T-cell (primary cell): Measurements from ENCODE around the gene FOXRED2. TPM values are rescaled to one million over a fixed set of nuclear protein-coding genes. Genes with fewer than 3 reads are reported as not detected.
"Not testable (repeated sequence)": the region's sequence is repeated elsewhere in the genome, so short reads cannot be mapped to it uniquely, and the experiment has no call there.

Experiments
- ATAC-seq, 4 experiments: fragments of 200-7000 bp in 3 of 4; fragments of 150-1000 bp in 1 of 4; cut with Tn5 transposase; replicated peaks in 1 of 4; 1 replicate in 3 of 4; 2 replicates in 1 of 4; pipeline ENCODE4 v1.10.0; 2021; ENCODE audit warnings: moderate library complexity in 3 of 4, mild to moderate bottlenecking in 2 of 4, moderate number of reproducible peaks in 1 of 4
- CTCF ChIA-PET, 2 donors: fragments of 300-600 bp; sonication (Branson Sonifier 250); formaldehyde crosslinking; loops; one replicate each; lab custom pipeline; 2022; ENCODE audit warnings: antibody characterized with exemption in 2 of 2; lab: Charles Lee
- POLR2A ChIA-PET, 2 donors: fragments of 300-600 bp; sonication (Branson Sonifier 250); formaldehyde crosslinking; loops; one replicate each; lab custom pipeline; 2022; ENCODE audit warnings: antibody characterized with exemption in 2 of 2; lab: Charles Lee
- DNase-seq, 35 experiments: peaks; one replicate each; pipeline versions ENCODE4 v3.0.0 to v3.0.0-alpha.2; 2013 to 2023
- H3K27ac ChIP-seq: one replicate; pipeline ENCODE4 v1.5.1; 2013; ENCODE audit warnings: low read length
- H3K27me3 ChIP-seq, 2 experiments: replicated peaks in 1 of 2; 1 replicate in 1 of 2; 2 replicates in 1 of 2; pipeline versions ENCODE4 v1.6.1 to v1.7.0; 2013; ENCODE audit warnings: low read length in 1 of 2, mixed read lengths in 1 of 2; ENCODE audit not compliant: control insufficient read depth in 2 of 2, insufficient read depth in 2 of 2; ENCODE audit errors: extremely low read depth in 1 of 2
- H3K36me3 ChIP-seq, 2 donors: 1 replicate in 1 of 2; 2 replicates in 1 of 2; pipeline versions ENCODE4 v1.6.1 to v1.7.0; 2013; ENCODE audit warnings: low read length in 1 of 2; ENCODE audit not compliant: control insufficient read depth in 2 of 2, insufficient read depth in 1 of 2; ENCODE audit errors: extremely low read depth in 1 of 2
- H3K4me1 ChIP-seq, 2 experiments: 1 replicate in 1 of 2; 2 replicates in 1 of 2; pipeline versions ENCODE4 v1.6.1 to v1.7.0; 2013; ENCODE audit warnings: low read length in 2 of 2, mixed read lengths in 1 of 2; ENCODE audit not compliant: insufficient read depth in 2 of 2, control insufficient read depth in 1 of 2; ENCODE audit errors: extremely low read depth in 1 of 2
- H3K4me3 ChIP-seq, 2 donors: 1 replicate in 1 of 2; 2 replicates in 1 of 2; pipeline versions ENCODE4 v1.5.1 to v1.7.0; 2013; ENCODE audit warnings: mild to moderate bottlenecking in 2 of 2, low read length in 1 of 2, moderate library complexity in 1 of 2; ENCODE audit not compliant: control insufficient read depth in 1 of 2; ENCODE audit errors: extremely low read depth in 1 of 2
- H3K9me3 ChIP-seq: 2 replicates; pipeline ENCODE4 v1.7.0; 2013
- H3K27ac Mint-ChIP-seq, 2 donors: one replicate each; pipeline ENCODE4 v1.8.0; 2020 to 2021; ENCODE audit warnings: mild to moderate bottlenecking in 2 of 2, mixed read lengths in 2 of 2
- H3K27me3 Mint-ChIP-seq, 2 donors: one replicate each; pipeline ENCODE4 v1.8.0; 2021 to 2022; ENCODE audit warnings: mixed read lengths in 2 of 2
- H3K36me3 Mint-ChIP-seq: one replicate; pipeline ENCODE4 v1.8.0; 2021; ENCODE audit warnings: mixed read lengths
- H3K4me1 Mint-ChIP-seq, 3 donors: one replicate each; pipeline ENCODE4 v1.8.0; 2020 to 2022; ENCODE audit warnings: mixed read lengths in 3 of 3, mild to moderate bottlenecking in 1 of 3
- H3K4me3 Mint-ChIP-seq, 3 donors: one replicate each; pipeline ENCODE4 v1.8.0; 2020 to 2022; ENCODE audit warnings: mild to moderate bottlenecking in 3 of 3, mixed read lengths in 3 of 3, moderate library complexity in 3 of 3
- H3K9me3 Mint-ChIP-seq, 3 donors: one replicate each; pipeline ENCODE4 v1.8.0; 2020 to 2022; ENCODE audit warnings: mixed read lengths in 3 of 3
- WGBS: methylation state at CpG from one replicate; pipeline ENCODE4 v1.1.5; 2013; ENCODE audit warnings: missing lambda C conversion rate; ENCODE audit not compliant: insufficient coverage; 5-methylcytosine and 5-hydroxymethylcytosine counted together
- total RNA-seq, 35 experiments: library from RNA in 6 of 35; stranded (reverse) in 6 of 35; fragments of 120-200 nt in 1 of 35; gene quantifications; one replicate each; pipeline versions ENCODE4 v1.2.1 to v1.2.4 and lab custom pipeline; 2013 to 2026

The FOXRED2 gene
- total RNA-seq, 5 donors from 2014 or later (not counting 1 experiment from before 2014, with no cell fraction given): 1.7 to 5.0 (median 3.2) TPM

DNA sequence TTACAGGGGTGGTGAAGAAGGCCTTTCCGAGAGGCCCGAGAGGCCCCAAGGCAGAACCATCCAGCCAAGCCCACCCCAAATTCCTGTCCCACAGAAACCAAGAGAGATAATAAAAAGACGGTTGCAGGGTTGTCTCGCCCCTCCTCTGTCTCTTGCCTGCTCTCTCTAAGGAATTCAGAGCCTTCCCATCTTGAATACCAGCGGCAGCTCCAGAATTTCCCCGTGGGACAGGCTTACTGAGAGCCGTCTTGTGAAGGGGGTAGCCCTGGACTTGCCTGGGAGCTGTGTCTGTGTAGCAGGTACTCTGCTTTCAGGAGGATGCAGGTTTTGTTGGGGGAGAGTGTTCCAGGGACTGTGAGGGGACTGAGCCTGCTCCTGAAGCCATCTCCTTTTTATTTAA lies 31.7 kb upstream of the FOXRED2 start:
- POLR2A ChIA-PET: interaction anchor here in 1 of 2 donors (0.5 kb wide), 1 partner anchor 461 kb away, joined by 5 read pairs; no protein-coding TSS in a partner anchor
- no peak for DNase-seq
- Mint-ChIP-seq H3K4me3 (no peak overlapping the region), H3K4me1 (peaks cover 0 to 6% (median 6%) of the 10 kb centered on the region in 3 donors), H3K36me3 (no peaks in the 10 kb centered on the region), H3K27me3 (peaks cover 5 to 7% of the 10 kb centered on the region in 2 donors), H3K27ac (no peak overlapping the region), H3K9me3 (no peaks in the 10 kb centered on the region)
- CTCF ChIA-PET: no interaction called here
- Histone ChIP-seq H3K27ac (no peak overlapping the region), H3K4me3 (no peak overlapping the region), H3K9me3 (no peaks in the 10 kb centered on the region), H3K27me3 (no peaks in the 10 kb centered on the region), H3K4me1 (peaks cover 0 to 8% of the 10 kb centered on the region in 2 experiments), H3K36me3 (no peaks in the 10 kb centered on the region)
- no peak for ATAC-seq
- 83% methylated on average over 2 of the region's 7 CpGs for WGBS

DNA sequence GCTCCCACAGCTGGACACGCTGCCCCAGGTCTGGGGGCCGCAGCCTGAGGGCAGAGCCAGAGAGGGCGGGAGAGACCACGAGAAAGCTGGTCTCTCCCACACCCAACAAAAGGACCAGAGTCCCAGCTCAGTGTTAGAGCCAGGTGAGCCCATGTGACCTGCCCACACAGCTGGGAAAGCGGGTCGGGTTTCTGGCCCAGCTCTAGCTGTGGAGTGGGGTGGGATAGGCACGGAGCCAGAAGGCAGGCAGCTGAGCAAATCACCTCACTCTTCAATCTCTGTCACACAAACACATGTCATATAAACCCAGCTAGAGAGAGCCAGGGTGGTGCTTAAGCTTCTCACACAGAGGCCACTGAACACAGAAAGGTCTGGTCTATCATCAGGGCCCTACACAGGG lies 29.9 kb upstream of the FOXRED2 start:
- no peak for DNase-seq
- H3K4me3 ChIP-seq: no peak overlapping the region
- no peak overlapping the region for H3K27ac ChIP-seq
- no peaks in the 10 kb centered on the region for H3K36me3 Mint-ChIP-seq
- WGBS: 65% methylated on average over 2 of the region's 7 CpGs
- peaks cover 0 to under 1% of the 10 kb centered on the region in 2 experiments for H3K4me1 ChIP-seq
- H3K27me3 ChIP-seq: no peaks in the 10 kb centered on the region
- peaks cover 5 to 7% of the 10 kb centered on the region in 2 donors for H3K27me3 Mint-ChIP-seq
- H3K9me3 Mint-ChIP-seq: no peaks in the 10 kb centered on the region
- ChIA-PET POLR2A (no interaction called here), CTCF (no interaction called here)
- no peak overlapping the region for H3K27ac Mint-ChIP-seq
- H3K9me3 ChIP-seq: no peaks in the 10 kb centered on the region
- peaks cover 0 to 1% (median 1%) of the 10 kb centered on the region in 3 donors for H3K4me1 Mint-ChIP-seq
- no peaks in the 10 kb centered on the region for H3K36me3 ChIP-seq
- H3K4me3 Mint-ChIP-seq: no peak overlapping the region
- ATAC-seq: no peak

DNA sequence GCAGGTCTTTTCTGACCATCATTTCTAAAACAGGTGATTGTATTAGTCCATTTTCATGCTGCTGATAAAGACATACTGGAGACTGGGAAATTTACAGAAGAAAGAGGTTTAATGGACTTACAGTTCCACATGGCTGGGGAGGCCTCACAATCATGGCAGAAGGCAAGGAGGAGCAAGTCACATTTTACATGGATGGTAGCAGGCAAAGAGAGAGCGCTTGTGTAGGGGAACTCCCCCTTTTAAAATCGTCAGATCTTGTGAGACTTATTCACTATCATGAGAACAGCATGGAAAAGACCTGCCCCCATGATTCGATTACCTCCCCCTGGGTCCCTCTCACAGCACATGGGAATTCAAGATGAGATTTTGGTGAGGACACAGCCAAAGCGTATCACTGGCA lies 26.5 kb upstream of the FOXRED2 start:
- not testable (repeated sequence) for H3K4me3 ChIP-seq, H3K4me3 Mint-ChIP-seq, H3K27ac ChIP-seq, H3K27me3 Mint-ChIP-seq, H3K27me3 ChIP-seq, ATAC-seq, H3K36me3 ChIP-seq, DNase-seq, H3K9me3 Mint-ChIP-seq, H3K36me3 Mint-ChIP-seq, H3K9me3 ChIP-seq, H3K27ac Mint-ChIP-seq
- WGBS: 100% methylated on average over 1 of the region's 4 CpGs
- peaks cover 6 to 11% of the 10 kb centered on the region in 2 experiments for H3K4me1 ChIP-seq
- ChIA-PET CTCF (interaction anchor here in 1 of 2 donors (0.7 kb wide), 1 partner anchor 437 kb away, joined by 4 read pairs; no protein-coding TSS in a partner anchor), POLR2A (interaction anchor here in 1 of 2 donors (0.7 kb wide), 1 partner anchor 63 kb away, joined by 3 read pairs; no protein-coding TSS in a partner anchor)
- peaks cover 2 to 12% (median 6%) of the 10 kb centered on the region in 3 donors for H3K4me1 Mint-ChIP-seq

DNA sequence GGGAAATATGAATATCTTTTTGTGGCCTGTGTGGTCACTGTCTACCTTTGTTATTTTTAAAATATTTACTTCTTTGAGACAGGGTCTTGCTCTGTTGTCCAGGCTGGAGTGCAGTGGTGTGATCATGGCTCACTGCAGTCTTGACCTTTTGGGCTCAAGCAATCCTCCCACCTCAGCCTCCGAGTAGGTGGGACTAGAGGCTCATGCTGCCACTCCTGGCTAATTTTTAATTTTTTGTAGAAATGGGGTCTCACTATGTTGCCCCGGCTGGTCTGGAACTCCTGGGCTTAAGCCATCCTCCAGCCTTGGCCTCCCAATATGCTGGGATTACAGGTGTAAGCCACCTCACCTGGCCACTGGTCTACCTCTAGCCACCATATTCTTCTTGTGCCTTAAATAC lies 25.6 kb upstream of the FOXRED2 start:
- H3K4me1 ChIP-seq: peaks cover 10 to 19% of the 10 kb centered on the region in 2 experiments
- H3K27me3 ChIP-seq: no peaks in the 10 kb centered on the region
- ChIA-PET POLR2A (no interaction called here), CTCF (interaction anchor here in 1 of 2 donors (0.7 kb wide), 1 partner anchor 438 kb away, joined by 4 read pairs; no protein-coding TSS in a partner anchor)
- Mint-ChIP-seq H3K27me3 (peaks cover 0 to 5% of the 10 kb centered on the region in 2 donors), H3K36me3 (no peaks in the 10 kb centered on the region), H3K27ac (no peak overlapping the region), H3K4me3 (no peak overlapping the region), H3K4me1 (peaks cover 10 to 16% (median 14%) of the 10 kb centered on the region in 3 donors), H3K9me3 (no peaks in the 10 kb centered on the region)
- H3K9me3 ChIP-seq: no peaks in the 10 kb centered on the region
- H3K36me3 ChIP-seq: no peaks in the 10 kb centered on the region
- DNase-seq (no peak), ATAC-seq (no peak)
- no peak overlapping the region for H3K4me3 ChIP-seq
- H3K27ac ChIP-seq: no peak overlapping the region
- no CpG with 5 or more reads among the region's 2 CpGs for WGBS

DNA sequence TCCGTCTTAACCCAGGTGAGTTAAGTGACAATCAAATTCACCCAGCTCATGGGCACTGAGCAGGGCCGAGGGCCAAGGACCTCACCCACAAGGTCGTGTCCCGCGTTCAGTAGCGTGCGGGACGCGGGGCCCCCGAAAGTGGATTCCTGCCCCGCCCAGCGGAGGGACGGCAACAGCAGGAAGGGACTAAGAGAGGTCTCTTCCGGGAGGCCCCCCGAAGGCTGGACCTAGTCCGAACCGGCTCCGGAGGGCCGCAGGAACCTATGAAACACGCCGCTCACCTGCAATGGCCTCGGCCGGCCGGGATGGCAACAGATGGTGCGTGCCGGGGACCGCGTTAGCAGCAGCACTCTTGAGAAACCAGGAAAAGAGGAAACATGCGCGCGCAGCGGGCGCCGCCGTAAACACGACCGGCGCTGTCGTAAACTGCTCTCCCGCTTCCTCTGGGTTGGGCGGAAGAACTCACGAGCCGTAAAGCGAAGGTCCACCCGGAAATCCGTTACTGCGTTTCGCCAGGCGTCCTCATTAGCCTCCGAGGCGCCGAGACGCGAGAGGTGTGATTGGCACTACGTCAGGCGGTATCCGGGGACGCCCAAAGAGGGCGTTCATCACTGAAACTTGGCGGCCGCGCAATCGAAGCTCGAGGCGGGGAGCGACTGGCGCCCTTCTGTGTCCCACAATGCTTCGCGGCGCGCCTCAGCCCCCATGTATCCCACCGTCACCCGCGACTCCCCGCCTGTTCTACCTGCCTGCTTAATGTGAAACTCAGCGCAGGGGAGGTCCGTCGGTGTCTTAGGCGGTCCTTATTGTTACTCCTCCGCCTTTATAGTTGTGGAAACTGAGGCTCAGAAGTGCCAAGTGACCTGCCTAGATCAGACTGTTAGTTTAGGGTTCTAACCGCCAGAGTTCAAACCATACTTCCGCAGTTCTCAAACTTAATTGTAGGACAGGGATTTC lies 22.2 kb upstream of the FOXRED2 start, which contains the start of gene EIF3D:
TSS of gene EIF3D (minus strand) at position 372 of the 957 bp plus-strand sequence. CDS start 3,045 bp downstream, outside the sequence.
- Mint-ChIP-seq H3K9me3 (no peaks in the 10 kb centered on the region), H3K36me3 (peaks cover 29% of the 10 kb centered on the region), H3K4me3 (peak within 1 kb of the TSS; percentile 89 to 95 (median 93)), H3K27ac (peak within 1 kb of the TSS; percentile 99), H3K27me3 (no peaks in the 10 kb centered on the region), H3K4me1 (peaks cover 20 to 25% (median 23%) of the 10 kb centered on the region in 3 donors)
- Histone ChIP-seq H3K9me3 (no peaks in the 10 kb centered on the region), H3K4me3 (peak within 1 kb of the TSS; percentile 86 to 90), H3K27ac (peak within 1 kb of the TSS; percentile 93), H3K27me3 (no peaks in the 10 kb centered on the region), H3K4me1 (peaks cover 10 to 21% of the 10 kb centered on the region in 2 experiments), H3K36me3 (peaks cover 9 to 32% of the 10 kb centered on the region in 2 donors)
- DNase-seq (peak; percentile 95 to 100 (median 99)), ATAC-seq (peak; percentile 92 to 96 (median 94))
- CTCF ChIA-PET: interaction anchor here in 1 of 2 donors (0.6 to 0.8 kb wide), 3 partner anchors 19 to 671 kb away, joined by 3 read pairs; no protein-coding TSS in a partner anchor
- POLR2A ChIA-PET: interaction anchor here in 1 of 2 donors (0.5 to 1.2 kb wide), 3 partner anchors 23 to 1199 kb away, joined by 3 to 4 read pairs (median 4); partner anchors contain the start of gene IFT27
- under 1% methylated on average over 80 of the region's 82 CpGs for WGBS

DNA sequence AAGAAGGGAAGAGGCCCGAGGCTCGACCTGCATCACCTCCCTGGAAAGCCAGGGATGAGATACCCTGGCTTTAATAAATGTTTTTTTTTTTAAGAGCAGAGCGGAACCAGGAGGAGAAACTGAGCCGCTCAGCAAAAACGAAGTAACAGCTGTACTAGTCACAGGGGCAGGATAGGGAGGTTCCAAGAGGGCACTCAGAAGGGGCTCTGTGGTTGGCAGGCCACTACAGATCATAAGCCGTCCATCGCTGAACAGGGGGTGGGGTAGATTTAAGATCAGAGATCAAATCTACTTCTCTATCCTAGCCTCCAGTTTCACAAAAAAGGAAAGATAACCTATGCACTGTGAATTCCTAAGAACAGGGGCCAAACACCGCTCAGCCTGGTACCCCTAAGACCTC lies 21.5 kb upstream of the FOXRED2 start:
- Mint-ChIP-seq H3K9me3 (no peaks in the 10 kb centered on the region), H3K4me1 (peaks cover 20 to 25% (median 23%) of the 10 kb centered on the region in 3 donors), H3K27ac (peak overlapping the region; percentile 99), H3K36me3 (peaks cover 35% of the 10 kb centered on the region), H3K27me3 (no peaks in the 10 kb centered on the region), H3K4me3 (peak overlapping the region; percentile 89 to 95 (median 93))
- ATAC-seq (no peak), DNase-seq (no peak)
- peak overlapping the region; percentile 86 to 90 for H3K4me3 ChIP-seq
- peak overlapping the region; percentile 93 for H3K27ac ChIP-seq
- POLR2A ChIA-PET: no interaction called here
- no peaks in the 10 kb centered on the region for H3K9me3 ChIP-seq
- H3K4me1 ChIP-seq: peaks cover 10 to 21% of the 10 kb centered on the region in 2 experiments
- CTCF ChIA-PET: interaction anchor here in 1 of 2 donors (0.7 kb wide), 1 partner anchor 403 kb away, joined by 6 read pairs; no protein-coding TSS in a partner anchor
- H3K36me3 ChIP-seq: peaks cover 9 to 39% of the 10 kb centered on the region in 2 donors
- H3K27me3 ChIP-seq: no peaks in the 10 kb centered on the region
- WGBS: 17% methylated on average over 4 of the region's 8 CpGs
